ENCODE results near the gene LMNB1.

GRCh38 chr5:126776499-126777256 lies at the start of gene LMNB1:
- peak; percentile 58 for TF ChIP-seq ZFX (CRISPR knock-in tag; IDR thresholded peaks at IDR 0.05; ENCODE audit: low read depth)
- no peak for TF ChIP-seq ATF7 (IDR thresholded peaks at IDR 0.05)
- no peak; the same call in 1 of the 2 replicates for TF ChIP-seq ATF7 (CRISPR knock-in tag; IDR thresholded peaks at IDR 0.05)
